Smooth muscle cell (in vitro differentiated cells): ENCODE data around the gene TPI1. TPM values are rescaled to one million over a fixed set of nuclear protein-coding genes. Genes with fewer than 3 reads are reported as not detected.

ENCODE experiments used
- DNase-seq: peaks from one replicate; lab custom pipeline; 2025; ENCODE audit not compliant: unreplicated experiment; lab: John Stamatoyannopoulos, UW
- H2AFZ ChIP-seq: fragments of 200-600 bp; sonication (generic); 2 replicates; pipeline ENCODE4 v1.6.0; 2016; ENCODE audit warnings: antibody characterized with exemption, low read depth, mild to moderate bottlenecking
- H3F3A ChIP-seq: fragments of 200-600 bp; sonication (generic); 2 replicates; pipeline ENCODE4 v1.6.0; 2017; ENCODE audit warnings: antibody characterized with exemption, low read depth
- H3K27ac ChIP-seq: fragments of 200-600 bp; sonication (generic); 2 replicates; pipeline ENCODE4 v1.5.1; 2016; ENCODE audit warnings: low read depth, mild to moderate bottlenecking
- H3K27me3 ChIP-seq: fragments of 200-600 bp; sonication (generic); 2 replicates; pipeline ENCODE4 v1.6.1; 2016; ENCODE audit warnings: low read depth, mild to moderate bottlenecking
- H3K36me3 ChIP-seq: fragments of 200-600 bp; sonication (generic); 2 replicates; pipeline ENCODE4 v1.5.1; 2016; ENCODE audit warnings: low read depth
- H3K4me1 ChIP-seq: fragments of 200-600 bp; sonication (generic); 2 replicates; pipeline ENCODE4 v1.5.1; 2016; ENCODE audit warnings: low read depth
- H3K4me2 ChIP-seq: fragments of 200-600 bp; sonication (generic); 2 replicates; pipeline ENCODE4 v1.6.0; 2016; ENCODE audit warnings: mild to moderate bottlenecking
- H3K4me3 ChIP-seq: fragments of 200-600 bp; sonication (generic); 2 replicates; pipeline ENCODE4 v1.5.1; 2016; ENCODE audit warnings: mild to moderate bottlenecking
- H3K79me2 ChIP-seq: fragments of 200-600 bp; sonication (generic); 2 replicates; pipeline ENCODE4 v1.6.0; 2016; ENCODE audit warnings: low read depth, mild to moderate bottlenecking
- H3K9ac ChIP-seq: fragments of 200-600 bp; sonication (generic); 2 replicates; pipeline ENCODE4 v1.6.0; 2016; ENCODE audit warnings: low read depth
- H3K9me3 ChIP-seq: fragments of 200-600 bp; sonication (generic); replicated peaks from 2 replicates; pipeline ENCODE4 v1.5.1; 2016; ENCODE audit warnings: low read depth
- H4K20me1 ChIP-seq: fragments of 200-600 bp; sonication (generic); 2 replicates; pipeline ENCODE4 v1.6.0; 2016; ENCODE audit warnings: low read depth
- WGBS: methylation state at CpG from one replicate; pipeline ENCODE4 v1.1.7; 2016; ENCODE audit warnings: low lambda C conversion rate; 5-methylcytosine and 5-hydroxymethylcytosine counted together
- polyA plus RNA-seq: library from polyadenylated mRNA; unstranded; fragments of >200 nt; fragmentation: Nextera tagmentation; extraction: Ambion mirVana; gene quantifications from 2 replicates; pipeline ENCODE4 v1.2.1, GENCODE V29; 2016
- total RNA-seq: library from RNA; depleted of rRNA; stranded (reverse); fragments of >200 nt; gene quantifications from 2 replicates; pipeline ENCODE4 v1.2.3, GENCODE V29; 2014
- TF ChIP-seq, protein P1 (sequence below): fragments of 200-600 bp; sonication (generic); IDR thresholded peaks from 2 replicates; pipeline ENCODE4 v1.5.1; 2017; ENCODE audit warnings: borderline replicate concordance, mild to moderate bottlenecking, antibody characterized with exemption; ENCODE audit not compliant: insufficient read depth, poor library complexity, severe bottlenecking

Gene TPI1
- total and polyA plus RNA-seq, 2 experiments from 2014 or later, result 1,199 to 2,097 TPM

GRCh38 chr12:6837370-6838060 lies 29.8 kb upstream of the TPI1 start:
- TF ChIP-seq, protein P1, sequence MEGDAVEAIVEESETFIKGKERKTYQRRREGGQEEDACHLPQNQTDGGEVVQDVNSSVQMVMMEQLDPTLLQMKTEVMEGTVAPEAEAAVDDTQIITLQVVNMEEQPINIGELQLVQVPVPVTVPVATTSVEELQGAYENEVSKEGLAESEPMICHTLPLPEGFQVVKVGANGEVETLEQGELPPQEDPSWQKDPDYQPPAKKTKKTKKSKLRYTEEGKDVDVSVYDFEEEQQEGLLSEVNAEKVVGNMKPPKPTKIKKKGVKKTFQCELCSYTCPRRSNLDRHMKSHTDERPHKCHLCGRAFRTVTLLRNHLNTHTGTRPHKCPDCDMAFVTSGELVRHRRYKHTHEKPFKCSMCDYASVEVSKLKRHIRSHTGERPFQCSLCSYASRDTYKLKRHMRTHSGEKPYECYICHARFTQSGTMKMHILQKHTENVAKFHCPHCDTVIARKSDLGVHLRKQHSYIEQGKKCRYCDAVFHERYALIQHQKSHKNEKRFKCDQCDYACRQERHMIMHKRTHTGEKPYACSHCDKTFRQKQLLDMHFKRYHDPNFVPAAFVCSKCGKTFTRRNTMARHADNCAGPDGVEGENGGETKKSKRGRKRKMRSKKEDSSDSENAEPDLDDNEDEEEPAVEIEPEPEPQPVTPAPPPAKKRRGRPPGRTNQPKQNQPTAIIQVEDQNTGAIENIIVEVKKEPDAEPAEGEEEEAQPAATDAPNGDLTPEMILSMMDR, result no peak
- WGBS, result 98% methylated on average over 26 of the region's 26 CpGs

GRCh38 chr12:6838854-6839253 lies 28.5 kb upstream of the TPI1 start:
- peaks cover 11% of the 10 kb centered on the region for H3K4me1 ChIP-seq
- H3K27me3 ChIP-seq, result no peaks in the 10 kb centered on the region
- H2AFZ ChIP-seq, result no peak overlapping the region
- peaks cover 6% of the 10 kb centered on the region for H4K20me1 ChIP-seq
- TF ChIP-seq, protein P1, result no peak
- H3K9ac ChIP-seq, result no peak overlapping the region
- 97% methylated on average over 16 of the region's 16 CpGs for WGBS
- H3F3A ChIP-seq, result no peaks in the 10 kb centered on the region
- no peaks in the 10 kb centered on the region for H3K79me2 ChIP-seq
- H3K27ac ChIP-seq, result no peak overlapping the region
- H3K4me2 ChIP-seq, result no peak overlapping the region
- H3K4me3 ChIP-seq, result no peak overlapping the region
- no peaks in the 10 kb centered on the region for H3K36me3 ChIP-seq
- H3K9me3 ChIP-seq, result no peaks in the 10 kb centered on the region
- DNase-seq, result no peak

More at GRCh38 chr12:6837370-6838060, 29.8 kb upstream of the TPI1 start:
- H3F3A ChIP-seq, result no peaks in the 10 kb centered on the region
- H3K4me2 ChIP-seq, result no peak overlapping the region
- H3K27ac ChIP-seq, result no peak overlapping the region
- H3K27me3 ChIP-seq, result no peaks in the 10 kb centered on the region
- H3K36me3 ChIP-seq, result no peaks in the 10 kb centered on the region
- no peak overlapping the region for H3K4me3 ChIP-seq
- H3K79me2 ChIP-seq, result no peaks in the 10 kb centered on the region
- H3K9me3 ChIP-seq, result no peaks in the 10 kb centered on the region
- H4K20me1 ChIP-seq, result peaks cover 10% of the 10 kb centered on the region
- H2AFZ ChIP-seq, result no peak overlapping the region
- no peak for DNase-seq
- H3K4me1 ChIP-seq, result peaks cover 11% of the 10 kb centered on the region
- no peak overlapping the region for H3K9ac ChIP-seq

GRCh38 chr12:6839482-6840201 lies 27.7 kb upstream of the TPI1 start:
- no peaks in the 10 kb centered on the region for H3K27me3 ChIP-seq
- H3K79me2 ChIP-seq, result no peaks in the 10 kb centered on the region
- DNase-seq, result no peak
- H3K36me3 ChIP-seq, result no peaks in the 10 kb centered on the region
- TF ChIP-seq, protein P1, result no peak
- H4K20me1 ChIP-seq, result peaks cover 6% of the 10 kb centered on the region
- WGBS, result 82% methylated on average over 10 of the region's 10 CpGs
- H3K27ac ChIP-seq, result no peak overlapping the region
- H3K9ac ChIP-seq, result no peak overlapping the region
- no peaks in the 10 kb centered on the region for H3F3A ChIP-seq
- H2AFZ ChIP-seq, result no peak overlapping the region
- no peak overlapping the region for H3K4me2 ChIP-seq
- H3K4me3 ChIP-seq, result no peak overlapping the region
- H3K9me3 ChIP-seq, result no peaks in the 10 kb centered on the region
- peaks cover 11% of the 10 kb centered on the region for H3K4me1 ChIP-seq

DNA sequence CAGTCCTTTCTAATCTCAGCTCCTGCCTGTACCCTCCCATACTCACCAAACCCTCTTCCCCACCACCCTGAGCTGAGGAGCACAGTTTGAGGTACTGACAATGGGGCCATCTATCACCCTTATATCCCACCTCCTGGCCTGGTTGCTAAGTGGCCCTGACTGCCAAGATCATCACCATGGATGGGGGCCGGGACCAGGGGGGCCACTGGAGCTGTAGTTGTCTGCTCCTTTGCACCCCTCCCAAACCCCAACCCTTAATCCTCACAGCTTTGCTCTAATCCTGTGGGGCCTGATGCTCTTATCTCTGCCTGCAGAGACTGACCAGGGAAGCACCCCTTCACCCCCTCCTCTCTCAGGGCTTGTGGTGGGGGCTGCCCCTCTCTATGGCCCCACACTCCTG lies 27.0 kb upstream of the TPI1 start:
- H3F3A ChIP-seq, result no peaks in the 10 kb centered on the region
- no peaks in the 10 kb centered on the region for H3K27me3 ChIP-seq
- TF ChIP-seq, protein P1, result no peak
- peaks cover 6% of the 10 kb centered on the region for H4K20me1 ChIP-seq
- no peak overlapping the region for H3K9ac ChIP-seq
- H3K79me2 ChIP-seq, result no peaks in the 10 kb centered on the region
- peaks cover 11% of the 10 kb centered on the region for H3K4me1 ChIP-seq
- no peaks in the 10 kb centered on the region for H3K36me3 ChIP-seq
- H3K9me3 ChIP-seq, result no peaks in the 10 kb centered on the region
- no peak overlapping the region for H3K27ac ChIP-seq
- H3K4me3 ChIP-seq, result no peak overlapping the region
- WGBS, result 56% methylated on average over 1 of the region's 1 CpG
- DNase-seq, result no peak
- H3K4me2 ChIP-seq, result no peak overlapping the region
- H2AFZ ChIP-seq, result no peak overlapping the region
